Measurements from ENCODE around the gene ADAT3. TPM values are rescaled to one million over a fixed set of nuclear protein-coding genes. Genes with fewer than 3 reads are reported as not detected.
"Not testable (repeated sequence)": the region's sequence is repeated elsewhere in the genome, so short reads cannot be mapped to it uniquely, and the experiment has no call there.

The ADAT3 gene
- total RNA-seq, 2 experiments from 2014 or later: 7.6 to 9.3 TPM

- Mint-ChIP-seq H3K4me3 (peak overlapping the region; percentile 99), H3K4me1 (peaks cover 23% of the 10 kb centered on the region), H3K27me3 (no peaks in the 10 kb centered on the region), H3K36me3 (peaks cover 13% of the 10 kb centered on the region), H3K27ac (peak overlapping the region; percentile 99), H3K9me3 (no peaks in the 10 kb centered on the region)
- POLR2A ChIA-PET: interaction anchor here (0.7 to 3.0 kb wide), 4 partner anchors 9 to 214 kb away, joined by 3 to 46 read pairs (median 8); partner anchors contain the start of gene ABHD17A
- DNase-seq (no peak), ATAC-seq (ENCODE audit: low read depth) (no peak)
Measured at GRCh38 chr19:1873524-1874473, 31.4 kb upstream of the ADAT3 start.

GRCh38 chr19:1874554-1875185 is 30.5 kb upstream of the ADAT3 start:
- peak overlapping the region; percentile 99 for H3K27ac Mint-ChIP-seq
- peak overlapping the region; percentile 99 for H3K4me3 Mint-ChIP-seq
- H3K36me3 Mint-ChIP-seq: peaks cover 13% of the 10 kb centered on the region
- POLR2A ChIA-PET: interaction anchor here (0.6 to 3.0 kb wide), 14 partner anchors 8 to 213 kb away, joined by 3 to 67 read pairs (median 4); partner anchors contain the start of gene ABHD17A
- peak; percentile 38 for ATAC-seq (ENCODE audit: low read depth)
- DNase-seq: no peak
- peaks cover 18% of the 10 kb centered on the region for H3K4me1 Mint-ChIP-seq
- H3K9me3 Mint-ChIP-seq: no peaks in the 10 kb centered on the region
- H3K27me3 Mint-ChIP-seq: no peaks in the 10 kb centered on the region

GRCh38 chr19:1875265-1875645 is 29.9 kb upstream of the ADAT3 start:
- not testable (repeated sequence) for H3K9me3 Mint-ChIP-seq, DNase-seq, H3K27me3 Mint-ChIP-seq
- Mint-ChIP-seq H3K36me3 (peaks cover 13% of the 10 kb centered on the region), H3K4me1 (peaks cover 18% of the 10 kb centered on the region), H3K4me3 (peak overlapping the region; percentile 99), H3K27ac (peak overlapping the region; percentile 99)
- ATAC-seq (ENCODE audit: low read depth): peak; percentile 5
- POLR2A ChIA-PET: interaction anchor here (0.6 to 3.0 kb wide), 13 partner anchors 9 to 209 kb away, joined by 3 to 67 read pairs (median 4); partner anchors contain the start of gene ABHD17A

GRCh38 chr19:1875646-1876495 is 29.3 kb upstream of the ADAT3 start:
- Mint-ChIP-seq H3K4me3 (peak overlapping the region; percentile 99), H3K4me1 (peaks cover 18% of the 10 kb centered on the region), H3K27me3 (no peaks in the 10 kb centered on the region), H3K27ac (peak overlapping the region; percentile 99), H3K9me3 (no peaks in the 10 kb centered on the region), H3K36me3 (peaks cover 11% of the 10 kb centered on the region)
- POLR2A ChIA-PET: interaction anchor here (0.6 to 3.0 kb wide), 15 partner anchors 9 to 208 kb away, joined by 3 to 67 read pairs (median 6); partner anchors contain the start of gene ABHD17A
- peak; percentile 97 for DNase-seq
- ATAC-seq (ENCODE audit: low read depth): peak; percentile 84

GRCh38 chr19:1876496-1877279 is 28.5 kb upstream of the ADAT3 start:
- POLR2A ChIA-PET: interaction anchor here (0.7 to 3.0 kb wide), 7 partner anchors 8 to 175 kb away, joined by 4 to 67 read pairs (median 11); partner anchors contain the start of gene ABHD17A
- not testable (repeated sequence) for DNase-seq, H3K27me3 Mint-ChIP-seq, H3K9me3 Mint-ChIP-seq
- Mint-ChIP-seq H3K4me1 (peaks cover 18% of the 10 kb centered on the region), H3K27ac (peak overlapping the region; percentile 99), H3K4me3 (peak overlapping the region; percentile 99), H3K36me3 (peaks cover 11% of the 10 kb centered on the region)
- peak; percentile 4 for ATAC-seq (ENCODE audit: low read depth)

- DNase-seq; H3K4me3 Mint-ChIP-seq; H3K9me3 Mint-ChIP-seq; H3K27ac Mint-ChIP-seq; ATAC-seq (ENCODE audit: low read depth); H3K27me3 Mint-ChIP-seq: not testable (repeated sequence)
- peaks cover 21% of the 10 kb centered on the region for H3K4me1 Mint-ChIP-seq
- POLR2A ChIA-PET: interaction anchor here (1.5 to 3.0 kb wide), 4 partner anchors 7 to 175 kb away, joined by 4 to 67 read pairs (median 26); partner anchors contain the start of gene ABHD17A
- H3K36me3 Mint-ChIP-seq: peaks cover 11% of the 10 kb centered on the region
Measured at GRCh38 chr19:1877280-1877660, 27.9 kb upstream of the ADAT3 start.

- H3K4me3 Mint-ChIP-seq; H3K27me3 Mint-ChIP-seq; H3K27ac Mint-ChIP-seq; DNase-seq; H3K9me3 Mint-ChIP-seq; ATAC-seq (ENCODE audit: low read depth); POLR2A ChIA-PET: not testable (repeated sequence)
- Mint-ChIP-seq H3K4me1 (peaks cover 32% of the 10 kb centered on the region), H3K36me3 (peaks cover 21% of the 10 kb centered on the region)
Measured at GRCh38 chr19:1878583-1878982, 26.6 kb upstream of the ADAT3 start.

- Mint-ChIP-seq H3K4me1 (peaks cover 27% of the 10 kb centered on the region), H3K36me3 (peaks cover 24% of the 10 kb centered on the region)
- not testable (repeated sequence) for DNase-seq; ATAC-seq (ENCODE audit: low read depth); H3K27ac Mint-ChIP-seq; H3K9me3 Mint-ChIP-seq; H3K4me3 Mint-ChIP-seq; H3K27me3 Mint-ChIP-seq
- POLR2A ChIA-PET: interaction anchor here (6.9 kb wide), 1 partner anchor 16 kb away, joined by 103 read pairs; no protein-coding TSS in a partner anchor
Measured at GRCh38 chr19:1879982-1880381, 25.2 kb upstream of the ADAT3 start.

GRCh38 chr19:1880611-1881392 is 24.4 kb upstream of the ADAT3 start:
- no peak for ATAC-seq (ENCODE audit: low read depth)
- POLR2A ChIA-PET: interaction anchor here (0.6 to 6.9 kb wide), 4 partner anchors 16 to 52 kb away, joined by 3 to 103 read pairs (median 6); no protein-coding TSS in a partner anchor

GRCh38 chr19:1881393-1882088 is 23.7 kb upstream of the ADAT3 start:
- not testable (repeated sequence) for H3K27me3 Mint-ChIP-seq; H3K9me3 Mint-ChIP-seq; ATAC-seq (ENCODE audit: low read depth)
- peaks cover 23% of the 10 kb centered on the region for H3K4me1 Mint-ChIP-seq
- POLR2A ChIA-PET: interaction anchor here (0.9 to 6.9 kb wide), 5 partner anchors 10 to 24 kb away, joined by 3 to 103 read pairs (median 4); no protein-coding TSS in a partner anchor
- DNase-seq: peak; percentile 47
- H3K36me3 Mint-ChIP-seq: peaks cover 21% of the 10 kb centered on the region
- peak overlapping the region; percentile 99 for H3K4me3 Mint-ChIP-seq
- H3K27ac Mint-ChIP-seq: peak overlapping the region; percentile 99

More at GRCh38 chr19:1880611-1881392, 24.4 kb upstream of the ADAT3 start:
- DNase-seq: no peak
- Mint-ChIP-seq H3K9me3 (no peaks in the 10 kb centered on the region), H3K27ac (peak overlapping the region; percentile 54), H3K27me3 (no peaks in the 10 kb centered on the region), H3K36me3 (peaks cover 24% of the 10 kb centered on the region), H3K4me3 (peak overlapping the region; percentile 49), H3K4me1 (peaks cover 27% of the 10 kb centered on the region)

Data from activated naive CD8-positive, alpha-beta T cell treated with anti-CD3 and anti-CD28 coated beads, Interleukin-2, amount 10 ng/mL, durations not matched to agents 7 days and 5 days (primary cell).